ENCODE results near the gene GLYATL3.
"Not testable (repeated sequence)": the region's sequence is repeated elsewhere in the genome, so short reads cannot be mapped to it uniquely, and the experiment has no call there.

Gene GLYATL3

DNA sequence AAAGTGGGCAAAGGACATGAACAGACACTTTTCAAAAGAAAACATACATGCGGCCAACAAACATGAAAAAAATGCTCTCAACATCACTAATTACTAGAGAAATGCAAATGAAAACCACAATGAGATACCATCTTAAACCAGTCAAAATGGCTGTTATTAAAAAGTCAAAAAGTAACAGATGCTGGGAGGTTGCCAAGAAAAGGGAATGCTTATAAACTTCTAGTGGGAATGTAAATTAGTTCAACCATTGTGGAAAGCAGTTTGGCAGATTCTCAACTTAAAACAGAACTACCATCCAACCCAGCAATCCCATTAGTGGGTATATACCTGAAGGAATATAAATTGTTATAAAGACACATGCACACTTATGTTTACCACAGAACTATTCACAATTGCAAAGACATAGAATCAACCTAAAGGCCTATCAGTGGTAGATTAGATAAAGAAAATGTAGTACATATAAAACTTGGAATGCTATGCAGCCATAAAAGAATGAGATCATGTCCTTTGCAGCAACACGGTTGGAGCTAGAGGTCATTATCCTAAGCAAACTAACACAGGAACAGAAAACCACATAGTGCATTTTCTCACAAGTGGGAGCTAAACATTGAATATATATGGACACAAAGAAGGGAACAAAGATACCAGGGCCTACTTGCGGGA, 20.3 kb upstream of the GLYATL3 start:
- no peaks in the 10 kb centered on the region for H3K27me3 ChIP-seq (ENCODE audit: control insufficient read depth, insufficient read depth, low read length)
- H3K9ac ChIP-seq (ENCODE audit: low read depth, low read length): no peak overlapping the region
- H3K4me2 ChIP-seq (ENCODE audit: low read length): no peak overlapping the region
- no peaks in the 10 kb centered on the region for H3K36me3 ChIP-seq (ENCODE audit: insufficient read depth, low read length)
- no peaks in the 10 kb centered on the region for H3K4me1 ChIP-seq (ENCODE audit: control insufficient read depth, insufficient read depth, low read length)
- H3K4me3 ChIP-seq (ENCODE audit: low read length): no peak overlapping the region
- no peaks in the 10 kb centered on the region for H3K9me3 ChIP-seq (replicated peaks; ENCODE audit: low read length)

GRCh38 chr6:49481846-49482245, 17.9 kb upstream of the GLYATL3 start:
- H3K4me1 ChIP-seq (ENCODE audit: control insufficient read depth, insufficient read depth, low read length); H3K4me2 ChIP-seq (ENCODE audit: low read length); H3K9ac ChIP-seq (ENCODE audit: low read depth, low read length); H3K4me3 ChIP-seq (ENCODE audit: low read length); H3K27me3 ChIP-seq (ENCODE audit: control insufficient read depth, insufficient read depth, low read length); H3K9me3 ChIP-seq (replicated peaks; ENCODE audit: low read length); H3K36me3 ChIP-seq (ENCODE audit: insufficient read depth, low read length): not testable (repeated sequence)

- H3K4me2 ChIP-seq (ENCODE audit: low read length); H3K4me1 ChIP-seq (ENCODE audit: control insufficient read depth, insufficient read depth, low read length); H3K4me3 ChIP-seq (ENCODE audit: low read length); H3K9ac ChIP-seq (ENCODE audit: low read depth, low read length); H3K27me3 ChIP-seq (ENCODE audit: control insufficient read depth, insufficient read depth, low read length); H3K9me3 ChIP-seq (replicated peaks; ENCODE audit: low read length); H3K36me3 ChIP-seq (ENCODE audit: insufficient read depth, low read length): not testable (repeated sequence)
Observed at GRCh38 chr6:49483380-49483779, 16.3 kb upstream of the GLYATL3 start.

DNA sequence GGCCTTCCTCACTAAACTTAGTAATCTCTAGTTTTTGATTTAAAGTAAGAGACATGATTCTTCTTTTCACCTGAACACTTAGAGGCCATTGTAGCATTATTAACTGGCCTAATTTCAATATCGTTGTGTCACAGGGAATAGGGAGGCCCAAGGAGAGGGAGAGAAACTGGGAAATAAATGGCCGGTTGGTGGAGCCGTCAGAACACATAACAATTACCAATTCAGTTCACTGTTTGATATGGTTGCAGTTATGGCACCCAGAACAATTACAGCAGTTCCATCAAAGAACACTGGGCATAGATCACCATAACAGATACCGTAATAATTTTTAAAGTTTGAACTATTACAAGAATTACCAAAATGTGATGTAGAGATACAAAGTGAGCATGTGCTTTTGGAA, 9.1 kb upstream of the GLYATL3 start:
- no peaks in the 10 kb centered on the region for H3K27me3 ChIP-seq (ENCODE audit: control insufficient read depth, insufficient read depth, low read length)
- H3K9ac ChIP-seq (ENCODE audit: low read depth, low read length): no peak overlapping the region
- no peak overlapping the region for H3K4me3 ChIP-seq (ENCODE audit: low read length)
- H3K4me1 ChIP-seq (ENCODE audit: control insufficient read depth, insufficient read depth, low read length): no peaks in the 10 kb centered on the region
- H3K4me2 ChIP-seq (ENCODE audit: low read length): no peak overlapping the region
- H3K9me3 ChIP-seq (replicated peaks; ENCODE audit: low read length): no peaks in the 10 kb centered on the region
- H3K36me3 ChIP-seq (ENCODE audit: insufficient read depth, low read length): no peaks in the 10 kb centered on the region

DNA sequence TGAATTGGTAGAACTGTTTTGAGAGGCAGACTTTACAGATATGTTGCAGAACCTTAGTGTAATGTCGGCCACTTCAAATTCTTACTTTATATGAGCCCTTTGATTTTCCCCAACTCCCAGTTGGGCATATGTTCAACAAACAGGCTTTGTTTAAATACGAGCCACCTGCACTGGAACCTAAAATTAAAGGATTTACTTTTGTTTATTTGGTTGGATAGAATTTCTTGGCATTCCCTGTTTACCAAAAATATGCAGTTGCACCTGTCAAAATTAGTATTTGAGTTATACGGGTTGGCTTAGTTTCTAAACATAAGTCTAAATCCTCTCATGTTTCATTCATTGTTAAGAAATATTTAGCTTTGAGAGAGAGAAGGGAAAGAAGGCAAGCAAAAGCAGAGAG, 2.4 kb upstream of the GLYATL3 start:
- Histone ChIP-seq H3K36me3 (ENCODE audit: insufficient read depth, low read length) (no peaks in the 10 kb centered on the region), H3K4me1 (ENCODE audit: control insufficient read depth, insufficient read depth, low read length) (no peaks in the 10 kb centered on the region), H3K9me3 (replicated peaks; ENCODE audit: low read length) (no peaks in the 10 kb centered on the region), H3K9ac (ENCODE audit: low read depth, low read length) (no peak overlapping the region), H3K27me3 (ENCODE audit: control insufficient read depth, insufficient read depth, low read length) (no peaks in the 10 kb centered on the region), H3K4me3 (ENCODE audit: low read length) (no peak overlapping the region), H3K4me2 (ENCODE audit: low read length) (no peak overlapping the region)

DNA sequence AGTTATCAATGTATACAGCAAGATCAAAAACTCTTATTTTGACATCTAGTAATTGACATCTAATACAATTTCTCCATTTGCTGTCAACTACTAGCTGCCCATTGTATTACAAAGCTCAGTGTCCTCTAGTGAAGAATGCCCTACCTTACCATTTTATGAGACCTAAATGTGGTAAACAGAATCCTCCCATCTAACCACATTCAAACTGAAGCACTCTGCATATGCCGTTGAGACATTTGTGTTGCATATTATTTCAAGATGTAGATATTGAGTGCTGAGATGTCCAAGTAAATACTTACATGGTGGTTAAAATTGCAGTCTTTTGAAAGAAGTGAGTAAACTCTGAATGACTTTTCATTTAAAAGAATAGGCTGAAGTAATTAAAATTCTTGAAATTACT, 597 bp upstream of the GLYATL3 start:
- no peaks in the 10 kb centered on the region for H3K27me3 ChIP-seq (ENCODE audit: control insufficient read depth, insufficient read depth, low read length)
- H3K4me2 ChIP-seq (ENCODE audit: low read length): no peak overlapping the region
- no peak overlapping the region for H3K9ac ChIP-seq (ENCODE audit: low read depth, low read length)
- no peaks in the 10 kb centered on the region for H3K9me3 ChIP-seq (replicated peaks; ENCODE audit: low read length)
- H3K36me3 ChIP-seq (ENCODE audit: insufficient read depth, low read length): no peaks in the 10 kb centered on the region
- H3K4me3 ChIP-seq (ENCODE audit: low read length): no peak overlapping the region
- H3K4me1 ChIP-seq (ENCODE audit: control insufficient read depth, insufficient read depth, low read length): no peaks in the 10 kb centered on the region

GRCh38 chr6:49504666-49505065, 4.9 kb downstream of the GLYATL3 start:
- no peak overlapping the region for H3K4me2 ChIP-seq (ENCODE audit: low read length)
- H3K9me3 ChIP-seq (replicated peaks; ENCODE audit: low read length): no peaks in the 10 kb centered on the region
- H3K36me3 ChIP-seq (ENCODE audit: insufficient read depth, low read length): no peaks in the 10 kb centered on the region
- no peak overlapping the region for H3K9ac ChIP-seq (ENCODE audit: low read depth, low read length)
- H3K4me1 ChIP-seq (ENCODE audit: control insufficient read depth, insufficient read depth, low read length): no peaks in the 10 kb centered on the region
- no peaks in the 10 kb centered on the region for H3K27me3 ChIP-seq (ENCODE audit: control insufficient read depth, insufficient read depth, low read length)
- no peak overlapping the region for H3K4me3 ChIP-seq (ENCODE audit: low read length)

GRCh38 chr6:49506569-49507111, 6.9 kb downstream of the GLYATL3 start:
- H3K9me3 ChIP-seq (replicated peaks; ENCODE audit: low read length): no peaks in the 10 kb centered on the region
- H3K36me3 ChIP-seq (ENCODE audit: insufficient read depth, low read length): no peaks in the 10 kb centered on the region
- H3K27me3 ChIP-seq (ENCODE audit: control insufficient read depth, insufficient read depth, low read length): peaks cover 4% of the 10 kb centered on the region
- H3K4me2 ChIP-seq (ENCODE audit: low read length): no peak overlapping the region
- H3K4me3 ChIP-seq (ENCODE audit: low read length): no peak overlapping the region
- H3K9ac ChIP-seq (ENCODE audit: low read depth, low read length): no peak overlapping the region
- H3K4me1 ChIP-seq (ENCODE audit: control insufficient read depth, insufficient read depth, low read length): no peaks in the 10 kb centered on the region

- Histone ChIP-seq H3K4me2 (ENCODE audit: low read length) (no peak overlapping the region), H3K9ac (ENCODE audit: low read depth, low read length) (no peak overlapping the region), H3K4me1 (ENCODE audit: control insufficient read depth, insufficient read depth, low read length) (no peaks in the 10 kb centered on the region), H3K9me3 (replicated peaks; ENCODE audit: low read length) (no peaks in the 10 kb centered on the region), H3K27me3 (ENCODE audit: control insufficient read depth, insufficient read depth, low read length) (peaks cover 5% of the 10 kb centered on the region), H3K36me3 (ENCODE audit: insufficient read depth, low read length) (no peaks in the 10 kb centered on the region), H3K4me3 (ENCODE audit: low read length) (no peak overlapping the region)
Observed at GRCh38 chr6:49509342-49509741, 9.6 kb downstream of the GLYATL3 start.

- Histone ChIP-seq H3K4me1 (ENCODE audit: control insufficient read depth, insufficient read depth, low read length) (no peaks in the 10 kb centered on the region), H3K4me2 (ENCODE audit: low read length) (no peak overlapping the region), H3K9me3 (replicated peaks; ENCODE audit: low read length) (no peaks in the 10 kb centered on the region), H3K9ac (ENCODE audit: low read depth, low read length) (no peak overlapping the region), H3K4me3 (ENCODE audit: low read length) (no peak overlapping the region), H3K36me3 (ENCODE audit: insufficient read depth, low read length) (no peaks in the 10 kb centered on the region), H3K27me3 (ENCODE audit: control insufficient read depth, insufficient read depth, low read length) (peaks cover 8% of the 10 kb centered on the region)
Observed at GRCh38 chr6:49513153-49513989, 13.6 kb downstream of the GLYATL3 start.

GRCh38 chr6:49514571-49515484, 15.1 kb downstream of the GLYATL3 start:
- no peak overlapping the region for H3K4me3 ChIP-seq (ENCODE audit: low read length)
- H3K27me3 ChIP-seq (ENCODE audit: control insufficient read depth, insufficient read depth, low read length): peaks cover 8% of the 10 kb centered on the region
- no peak overlapping the region for H3K9ac ChIP-seq (ENCODE audit: low read depth, low read length)
- no peaks in the 10 kb centered on the region for H3K4me1 ChIP-seq (ENCODE audit: control insufficient read depth, insufficient read depth, low read length)
- no peaks in the 10 kb centered on the region for H3K9me3 ChIP-seq (replicated peaks; ENCODE audit: low read length)
- H3K4me2 ChIP-seq (ENCODE audit: low read length): no peak overlapping the region
- no peaks in the 10 kb centered on the region for H3K36me3 ChIP-seq (ENCODE audit: insufficient read depth, low read length)

Data from skeletal muscle satellite cell (primary cell).